ENCODE measurements around the gene RBMY1D.
"Not testable (repeated sequence)": the region's sequence is repeated elsewhere in the genome, so short reads cannot be mapped to it uniquely, and the experiment has no call there.

Gene RBMY1D

GRCh38 chrY:21894426-21894825 is at the start of gene RBMY1D:
RBMY1D (minus strand) TSS chrY:21894526; CDS start chrY:21892513, 2,013 bp downstream.
- DNase-seq, result not testable (repeated sequence)

GRCh38 chrY:21917932-21918331 is 23.6 kb upstream of the RBMY1D start, which contains the start of gene RBMY1E:
RBMY1E (minus strand) TSS chrY:21918032; CDS start chrY:21916054, 1,978 bp downstream.
- DNase-seq, result not testable (repeated sequence)

GRCh38 chrY:21869407-21870076 is 24.8 kb downstream of the RBMY1D start:
- DNase-seq, result not testable (repeated sequence)

GRCh38 chrY:21845481-21845880 is 48.8 kb downstream of the RBMY1D start:
- peak; percentile 2 for DNase-seq

- DNase-seq, result no peak
Measured at GRCh38 chrY:21842090-21842489, 52.2 kb downstream of the RBMY1D start.

- DNase-seq, result no peak
Measured at GRCh38 chrY:21839489-21839888, 54.8 kb downstream of the RBMY1D start.

- no peak for DNase-seq
Measured at GRCh38 chrY:21836343-21836742, 58.0 kb downstream of the RBMY1D start.

GRCh38 chrY:21835052-21835451 is 59.3 kb downstream of the RBMY1D start:
- no peak for DNase-seq
